Measurements from ENCODE around the gene SCGB1A1. TPM values are rescaled to one million over a fixed set of nuclear protein-coding genes. Genes with fewer than 3 reads are reported as not detected.
"Not testable (repeated sequence)": the region's sequence is repeated elsewhere in the genome, so short reads cannot be mapped to it uniquely, and the experiment has no call there.

SCGB1A1 gene
- total and polyA plus RNA-seq, 7 donors: 11.4 TPM; not detected in 6

DNA sequence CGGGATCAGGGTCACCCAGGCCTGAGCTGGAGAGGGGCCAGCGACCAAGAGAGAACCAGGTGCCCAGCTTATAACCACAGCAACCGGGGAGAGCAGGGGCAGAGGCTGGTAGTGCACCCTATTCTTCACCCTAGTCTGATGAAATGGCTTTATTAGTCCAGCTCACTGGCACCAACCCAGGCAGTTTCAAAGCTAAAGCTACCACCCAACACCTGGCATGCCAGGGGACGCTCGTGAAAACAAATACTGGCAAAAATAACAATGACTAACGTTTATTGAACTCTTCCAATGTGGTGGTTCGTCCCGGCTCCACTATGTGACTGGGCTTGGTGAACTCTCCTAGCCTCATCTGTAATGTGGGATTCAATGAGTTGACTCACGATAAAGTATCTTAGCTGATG is 30.6 kb downstream of the SCGB1A1 start:
- intact Hi-C loops (cut with DNase I): no loop called here
- Histone ChIP-seq H3K27me3 (no peaks in the 10 kb centered on the region), H3K27ac (peak overlapping the region; percentile 31 to 58 (median 50)), H3K4me3 (no peak overlapping the region), H3K9me3 (no peaks in the 10 kb centered on the region), H3K36me3 (no peaks in the 10 kb centered on the region), H3K4me1 (peaks cover 0 to 28% (median 21%) of the 10 kb centered on the region in 4 donors)
- DNase-seq: no peak
- 22 to 67% methylated on average over 9 of the region's 9 CpGs for WGBS, 2 donors
- TF ChIP-seq EP300 (IDR thresholded peaks at IDR 0.05) (no peak), POLR2AphosphoS5 (IDR thresholded peaks at IDR 0.05) (no peak), CTCF (IDR thresholded peaks at IDR 0.05) (no peak), POLR2A (IDR thresholded peaks at IDR 0.05) (no peak)

DNA sequence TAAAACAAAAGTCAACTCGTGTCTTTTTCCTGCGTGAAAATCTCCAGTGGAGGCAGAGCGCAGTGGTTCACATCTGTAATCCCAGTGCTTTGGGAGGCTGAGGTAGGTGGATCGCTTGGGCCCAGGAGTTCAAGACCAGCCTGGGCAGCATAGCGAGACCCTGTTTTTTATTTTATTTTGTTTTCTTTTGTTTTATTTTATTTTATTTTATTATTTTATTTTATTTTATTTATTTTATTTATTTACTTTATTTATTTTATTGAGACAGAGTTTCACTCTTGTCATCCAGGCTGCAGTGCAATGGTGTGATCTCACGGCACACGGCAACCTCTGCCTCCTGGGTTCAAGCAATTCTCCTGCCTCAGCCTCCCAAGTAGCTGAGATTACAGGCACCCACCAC is 31.1 kb downstream of the SCGB1A1 start:
- intact Hi-C loops (cut with DNase I): not testable (repeated sequence)
- peak overlapping the region in 3 of 4 donors; percentile 43 to 58 (median 58) for H3K27ac ChIP-seq

DNA sequence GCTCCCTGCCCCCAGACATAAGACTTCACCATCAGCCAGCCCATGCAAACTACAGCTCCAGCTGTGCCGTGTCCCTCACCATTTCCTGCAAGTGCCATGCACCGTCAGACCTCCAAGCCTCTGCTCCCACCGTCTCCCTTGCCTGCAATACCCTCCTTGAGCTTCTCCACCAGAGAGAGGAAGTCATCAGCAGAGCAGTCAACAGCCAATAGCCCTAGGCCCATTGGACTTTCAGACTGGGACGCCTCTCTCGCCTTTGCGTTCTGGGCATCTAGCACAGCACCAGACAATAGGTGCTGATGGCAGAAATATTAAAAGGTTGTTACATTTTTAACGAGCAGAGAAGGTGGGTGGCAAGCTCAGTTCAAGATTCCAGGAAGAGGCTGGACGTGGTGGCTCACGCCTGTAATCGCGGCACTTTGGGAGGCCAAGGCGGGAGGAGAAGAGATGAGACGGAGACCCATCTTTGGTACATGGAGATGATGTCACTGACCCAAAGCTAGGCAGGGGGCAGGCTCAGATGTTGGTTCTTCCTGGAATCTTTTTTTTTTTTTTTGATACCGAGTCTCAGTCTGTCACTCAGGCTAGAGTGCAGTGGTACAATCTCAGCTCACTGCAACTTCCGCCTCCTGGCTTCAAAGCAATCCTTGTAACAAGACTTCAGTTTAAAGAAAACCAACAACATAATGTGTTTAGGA is 31.9 kb downstream of the SCGB1A1 start:
- intact Hi-C loops (cut with DNase I): no loop called here
- Histone ChIP-seq H3K4me3 (no peak overlapping the region), H3K4me1 (peaks cover 0 to 15% (median 9%) of the 10 kb centered on the region in 4 donors), H3K27ac (no peak overlapping the region), H3K36me3 (no peaks in the 10 kb centered on the region), H3K27me3 (no peaks in the 10 kb centered on the region), H3K9me3 (no peaks in the 10 kb centered on the region)
- DNase-seq: no peak
- TF ChIP-seq POLR2A (IDR thresholded peaks at IDR 0.05) (no peak), EP300 (IDR thresholded peaks at IDR 0.05) (no peak), POLR2AphosphoS5 (IDR thresholded peaks at IDR 0.05) (no peak), CTCF (IDR thresholded peaks at IDR 0.05) (no peak)
- WGBS, 2 donors: 90 to 94% methylated on average over 15 of the region's 15 CpGs

More for the DNA sequence above, 31.1 kb downstream of the SCGB1A1 start:
- DNase-seq, H3K9me3 ChIP-seq, H3K36me3 ChIP-seq, H3K27me3 ChIP-seq, H3K4me3 ChIP-seq: not testable (repeated sequence)
- WGBS, 2 donors: 74 to 88% methylated on average over 7 of the region's 7 CpGs
- peaks cover 0 to 23% (median 16%) of the 10 kb centered on the region in 4 donors for H3K4me1 ChIP-seq

GRCh38 chr11:62451241-62451621 is 32.4 kb downstream of the SCGB1A1 start:
- no peak overlapping the region for H3K27ac ChIP-seq
- no peak overlapping the region for H3K4me3 ChIP-seq
- 87 to 95% methylated on average over 8 of the region's 8 CpGs for WGBS, 2 donors
- DNase-seq: no peak
- H3K27me3 ChIP-seq: no peaks in the 10 kb centered on the region
- H3K9me3 ChIP-seq: no peaks in the 10 kb centered on the region
- intact Hi-C loops (cut with DNase I): no loop called here
- no peaks in the 10 kb centered on the region for H3K36me3 ChIP-seq
- TF ChIP-seq POLR2A (IDR thresholded peaks at IDR 0.05): no peak
- H3K4me1 ChIP-seq: peaks cover 0 to 10% (median 4%) of the 10 kb centered on the region in 4 donors

- intact Hi-C loops (cut with DNase I): no loop called here
- WGBS, 2 donors: 93% methylated on average over 6 of the region's 6 CpGs
- H3K27me3 ChIP-seq: no peaks in the 10 kb centered on the region
- TF ChIP-seq POLR2A (IDR thresholded peaks at IDR 0.05): no peak
- TF ChIP-seq EP300 (IDR thresholded peaks at IDR 0.05): no peak
- TF ChIP-seq POLR2AphosphoS5 (IDR thresholded peaks at IDR 0.05): no peak
- TF ChIP-seq CTCF (IDR thresholded peaks at IDR 0.05): no peak
- no peaks in the 10 kb centered on the region for H3K36me3 ChIP-seq
- no peak for DNase-seq
- no peaks in the 10 kb centered on the region for H3K9me3 ChIP-seq
- no peak overlapping the region for H3K4me3 ChIP-seq
- H3K27ac ChIP-seq: no peak overlapping the region
- peaks cover 0 to 8% (median 2%) of the 10 kb centered on the region in 4 donors for H3K4me1 ChIP-seq
Observed at GRCh38 chr11:62452261-62452660, 33.4 kb downstream of the SCGB1A1 start.

Data from sigmoid colon (tissue), 7 donors.